Measurements from ENCODE around the gene TTC23.

DNA sequence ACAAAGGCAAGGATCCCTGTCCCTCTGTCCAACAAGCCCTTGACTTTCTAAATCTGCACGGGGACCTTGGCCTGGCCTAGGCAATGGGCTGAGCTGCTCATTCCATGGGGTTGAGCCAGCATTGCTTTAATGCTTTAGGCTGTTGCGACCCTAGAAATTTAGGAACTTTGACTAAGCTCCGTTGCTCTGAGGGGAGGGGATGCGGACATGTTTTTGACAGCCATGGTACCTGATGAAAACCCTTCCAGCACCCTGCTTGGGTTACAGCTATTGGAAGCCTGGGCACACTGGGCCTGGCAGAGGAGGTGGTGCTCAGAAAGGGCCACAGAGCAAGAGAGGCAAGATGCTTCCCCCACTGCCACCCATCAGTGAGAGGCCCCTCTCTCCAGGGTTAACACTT, 107.4 kb downstream of the TTC23 start:
- no peak for TF ChIP-seq POLR2AphosphoS5 (IDR thresholded peaks at IDR 0.05; ENCODE audit: insufficient read depth, low read depth, low read length)
- TF ChIP-seq, protein P1, sequence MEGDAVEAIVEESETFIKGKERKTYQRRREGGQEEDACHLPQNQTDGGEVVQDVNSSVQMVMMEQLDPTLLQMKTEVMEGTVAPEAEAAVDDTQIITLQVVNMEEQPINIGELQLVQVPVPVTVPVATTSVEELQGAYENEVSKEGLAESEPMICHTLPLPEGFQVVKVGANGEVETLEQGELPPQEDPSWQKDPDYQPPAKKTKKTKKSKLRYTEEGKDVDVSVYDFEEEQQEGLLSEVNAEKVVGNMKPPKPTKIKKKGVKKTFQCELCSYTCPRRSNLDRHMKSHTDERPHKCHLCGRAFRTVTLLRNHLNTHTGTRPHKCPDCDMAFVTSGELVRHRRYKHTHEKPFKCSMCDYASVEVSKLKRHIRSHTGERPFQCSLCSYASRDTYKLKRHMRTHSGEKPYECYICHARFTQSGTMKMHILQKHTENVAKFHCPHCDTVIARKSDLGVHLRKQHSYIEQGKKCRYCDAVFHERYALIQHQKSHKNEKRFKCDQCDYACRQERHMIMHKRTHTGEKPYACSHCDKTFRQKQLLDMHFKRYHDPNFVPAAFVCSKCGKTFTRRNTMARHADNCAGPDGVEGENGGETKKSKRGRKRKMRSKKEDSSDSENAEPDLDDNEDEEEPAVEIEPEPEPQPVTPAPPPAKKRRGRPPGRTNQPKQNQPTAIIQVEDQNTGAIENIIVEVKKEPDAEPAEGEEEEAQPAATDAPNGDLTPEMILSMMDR (IDR thresholded peaks at IDR 0.05; ENCODE audit: extremely low read depth in 1 of 2, insufficient read depth in 1 of 2, low read depth in 1 of 2, low read length in 2 of 2): no peak
- TF ChIP-seq, protein P2, sequence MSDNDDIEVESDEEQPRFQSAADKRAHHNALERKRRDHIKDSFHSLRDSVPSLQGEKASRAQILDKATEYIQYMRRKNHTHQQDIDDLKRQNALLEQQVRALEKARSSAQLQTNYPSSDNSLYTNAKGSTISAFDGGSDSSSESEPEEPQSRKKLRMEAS (IDR thresholded peaks at IDR 0.05; ENCODE audit: insufficient read depth, insufficient read length): no peak
- TF ChIP-seq POLR2A (IDR thresholded peaks at IDR 0.05; ENCODE audit: low read depth, low read length): no peak
- TF ChIP-seq GATA2 (IDR thresholded peaks at IDR 0.05; ENCODE audit: insufficient read depth, insufficient read length, low read depth, low read length): no peak
- TF ChIP-seq EZH2 (IDR thresholded peaks at IDR 0.05; ENCODE audit: borderline replicate concordance, low read depth, low read length, severe bottlenecking): no peak
- no peak for TF ChIP-seq MYC (IDR thresholded peaks at IDR 0.05; ENCODE audit: low read depth, low read length)
- TF ChIP-seq JUN (IDR thresholded peaks at IDR 0.05; ENCODE audit: borderline replicate concordance, insufficient read depth, insufficient read length, low read depth): no peak
- TF ChIP-seq FOS (IDR thresholded peaks at IDR 0.05; ENCODE audit: borderline replicate concordance, insufficient read depth, low read length): no peak

Measured in endothelial cell of umbilical vein (primary cell).